HepG2 (cell line): ENCODE data around the gene GPC6. TPM values are rescaled to one million over a fixed set of nuclear protein-coding genes. Genes with fewer than 3 reads are reported as not detected.
A peak's percentile ranks its signal among the peaks of the same experiment; 100 is the strongest.

Experiments
- ARID5B ChIP-seq: IDR thresholded peaks from 2 replicates; pipeline ENCODE4 v1.4.0; 2020; ENCODE audit warnings: mild to moderate bottlenecking, missing genetic modification reagents
- ELF4 ChIP-seq: sonication (generic); formaldehyde crosslinking; IDR thresholded peaks from 2 replicates; pipeline ENCODE4 v1.5.0; 2020; ENCODE audit warnings: missing genetic modification reagents, mild to moderate bottlenecking, moderate library complexity, borderline replicate concordance
- HOXA5 ChIP-seq: sonication (generic); formaldehyde crosslinking; IDR thresholded peaks from 2 replicates; pipeline ENCODE4 v1.4.0; 2020; ENCODE audit warnings: missing genetic modification reagents
- NFAT5 ChIP-seq: sonication (generic); formaldehyde crosslinking; IDR thresholded peaks from 2 replicates; pipeline ENCODE4 v1.4.0; 2020; ENCODE audit warnings: missing genetic modification reagents
- POLR2A ChIP-seq, 2 experiments: IDR thresholded peaks; 2 replicates each; pipeline ENCODE4 v1.6.1; 2011; ENCODE audit warnings: low read depth in 2 of 2, low read length in 2 of 2, mild to moderate bottlenecking in 1 of 2, moderate library complexity in 1 of 2; ENCODE audit not compliant: insufficient read depth in 1 of 2
- RARG ChIP-seq: sonication (generic); formaldehyde crosslinking; IDR thresholded peaks from 2 replicates; pipeline ENCODE4 v1.4.0; 2020; ENCODE audit warnings: low read depth, mild to moderate bottlenecking, missing genetic modification reagents
- TRAFD1 ChIP-seq: sonication (generic); formaldehyde crosslinking; IDR thresholded peaks from 2 replicates; pipeline ENCODE4 v1.5.1; 2020; ENCODE audit warnings: missing genetic modification reagents, mild to moderate bottlenecking, borderline replicate concordance
- ZNF274 ChIP-seq: sonication (generic); formaldehyde crosslinking; IDR thresholded peaks from 2 replicates; pipeline ENCODE4 v1.5.1; 2020; ENCODE audit warnings: mild to moderate bottlenecking, missing genetic modification reagents
- ZNF431 ChIP-seq: sonication (generic); formaldehyde crosslinking; IDR thresholded peaks from 2 replicates; pipeline ENCODE4 v1.9.0; 2022; ENCODE audit warnings: missing genetic modification reagents, low read depth, mild to moderate bottlenecking, borderline replicate concordance
- ZNF556 ChIP-seq: sonication (generic); formaldehyde crosslinking; IDR thresholded peaks from 2 replicates; pipeline ENCODE4 v1.4.0; 2020; ENCODE audit warnings: mild to moderate bottlenecking, missing genetic modification reagents, borderline replicate concordance
- ZNF747 ChIP-seq: sonication (generic); formaldehyde crosslinking; IDR thresholded peaks from 2 replicates; pipeline ENCODE4 v1.8.1; 2023; ENCODE audit warnings: missing genetic modification reagents, mild to moderate bottlenecking, borderline replicate concordance
- polyA plus RNA-seq, 8 experiments: library from polyadenylated mRNA; depleted of rRNA in 3 of 8; stranded (reverse) in 7 of 8; unstranded in 1 of 8; fragments of >200 nt; fragmentation: Illumina TruSeq in 4 of 8; extraction: Trizol in 4 of 8; gene quantifications; 2 replicates each; pipeline versions ENCODE4 v1.2.1 to v1.2.3, GENCODE V29; 2011 to 2016; ENCODE audit warnings: low read depth in 4 of 8, missing spikeins in 1 of 8, mixed read lengths in 1 of 8; ENCODE audit not compliant: insufficient read depth in 1 of 8
- total RNA-seq, 5 experiments: library from RNA; depleted of rRNA; stranded (reverse); fragments of >200 nt; fragmentation: Illumina TruSeq; extraction: Trizol; gene quantifications; 2 replicates each; pipeline ENCODE4 v1.2.3, GENCODE V29; 2016; ENCODE audit warnings: low read depth in 1 of 5

Gene GPC6
- total and polyA plus RNA-seq, 2 of the 13 experiments (the other 11 are each of a cell fraction or from before 2014, with no cell fraction given): 24.5 to 33.9 TPM

- TF ChIP-seq ARID5B (CRISPR knock-in tag) (no peak), NFAT5 (CRISPR knock-in tag) (no peak), ZNF274 (CRISPR knock-in tag) (no peak; the same call in 1 of the 2 replicates), HOXA5 (CRISPR knock-in tag) (no peak), ELF4 (CRISPR knock-in tag) (no peak), POLR2A (IDR thresholded peaks at IDR 0.05; ENCODE audit: insufficient read depth in 1 of 2, low read depth in 2 of 2, low read length in 2 of 2) (peak in 1 of 2 experiments; percentile 6; a peak in 1 of 4 replicates), ZNF556 (CRISPR knock-in tag) (no peak), RARG (no peak), ZNF747 (0 out of 2 replicates have a peak, but pooled peaks have one; percentile 30), ZNF431 (no peak), TRAFD1 (CRISPR knock-in tag) (no peak)
These were observed 772 bp downstream of the GPC6 start (continued) for GRCh38 chr13:93227280-93227877.
